GM19099 (cell line): ENCODE results near the gene LIMS2.

Experiments
- POLR2A ChIP-seq: IDR thresholded peaks from 3 replicates; pipeline ENCODE4 v1.6.1; 2011; ENCODE audit warnings: low read depth; ENCODE audit not compliant: insufficient read length; ENCODE audit errors: extremely low read depth

LIMS2 gene

DNA sequence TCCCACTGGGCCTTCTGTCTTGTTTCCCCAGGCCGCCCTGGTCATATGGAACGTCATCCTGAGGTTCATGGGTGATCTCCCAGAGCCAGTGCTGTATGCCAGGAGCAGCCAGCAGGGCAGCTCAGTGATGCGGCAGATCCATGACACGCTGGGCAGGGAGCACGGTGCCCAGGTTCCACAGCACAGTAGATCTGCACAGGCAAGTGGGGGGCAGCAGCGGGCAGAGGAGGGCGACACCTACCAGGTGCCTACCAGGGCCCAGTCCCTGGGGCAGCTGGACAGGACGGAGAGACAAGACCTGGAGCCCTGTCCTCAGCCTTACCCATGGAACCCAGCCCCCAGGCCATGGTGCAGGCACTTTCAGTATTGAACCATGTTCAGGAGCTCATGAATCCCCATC lies 65.5 kb downstream of the LIMS2 start:
- no peak for TF ChIP-seq POLR2A

DNA sequence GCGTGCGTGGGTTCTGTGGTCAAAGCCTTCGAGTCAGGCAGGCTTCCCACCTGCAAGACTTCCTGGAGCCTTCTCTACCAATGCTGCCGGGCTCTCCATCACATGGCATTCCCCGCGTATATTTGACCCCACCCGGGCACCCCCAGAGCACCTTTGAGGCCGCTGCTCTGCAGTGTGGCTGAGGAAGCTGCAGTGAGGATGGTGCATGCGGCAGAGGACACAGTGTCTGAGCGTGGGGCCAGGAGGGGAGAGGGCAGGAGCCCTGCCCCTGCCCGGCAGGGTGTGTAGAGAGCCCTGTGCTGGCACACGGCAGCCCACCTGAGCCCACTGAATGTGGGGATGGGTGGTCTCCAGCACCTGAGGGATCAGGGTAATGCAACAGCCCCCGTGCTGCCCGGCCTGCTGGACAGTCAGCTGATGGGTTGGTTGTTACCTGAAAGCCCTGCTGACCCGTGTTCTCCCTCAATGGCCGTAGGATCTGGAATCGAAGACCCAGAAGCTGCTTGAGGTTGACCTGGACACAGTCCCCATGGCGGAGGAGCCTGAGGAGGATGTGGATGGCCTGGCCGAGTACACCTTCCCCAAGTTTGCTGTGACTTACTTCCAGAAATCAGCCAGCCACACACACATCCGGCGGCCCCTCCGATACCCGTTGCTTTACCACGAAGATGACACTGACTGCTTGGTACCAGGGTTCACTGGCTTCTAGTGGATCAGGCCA lies 66.1 kb downstream of the LIMS2 start:
- no peak for TF ChIP-seq POLR2A

DNA sequence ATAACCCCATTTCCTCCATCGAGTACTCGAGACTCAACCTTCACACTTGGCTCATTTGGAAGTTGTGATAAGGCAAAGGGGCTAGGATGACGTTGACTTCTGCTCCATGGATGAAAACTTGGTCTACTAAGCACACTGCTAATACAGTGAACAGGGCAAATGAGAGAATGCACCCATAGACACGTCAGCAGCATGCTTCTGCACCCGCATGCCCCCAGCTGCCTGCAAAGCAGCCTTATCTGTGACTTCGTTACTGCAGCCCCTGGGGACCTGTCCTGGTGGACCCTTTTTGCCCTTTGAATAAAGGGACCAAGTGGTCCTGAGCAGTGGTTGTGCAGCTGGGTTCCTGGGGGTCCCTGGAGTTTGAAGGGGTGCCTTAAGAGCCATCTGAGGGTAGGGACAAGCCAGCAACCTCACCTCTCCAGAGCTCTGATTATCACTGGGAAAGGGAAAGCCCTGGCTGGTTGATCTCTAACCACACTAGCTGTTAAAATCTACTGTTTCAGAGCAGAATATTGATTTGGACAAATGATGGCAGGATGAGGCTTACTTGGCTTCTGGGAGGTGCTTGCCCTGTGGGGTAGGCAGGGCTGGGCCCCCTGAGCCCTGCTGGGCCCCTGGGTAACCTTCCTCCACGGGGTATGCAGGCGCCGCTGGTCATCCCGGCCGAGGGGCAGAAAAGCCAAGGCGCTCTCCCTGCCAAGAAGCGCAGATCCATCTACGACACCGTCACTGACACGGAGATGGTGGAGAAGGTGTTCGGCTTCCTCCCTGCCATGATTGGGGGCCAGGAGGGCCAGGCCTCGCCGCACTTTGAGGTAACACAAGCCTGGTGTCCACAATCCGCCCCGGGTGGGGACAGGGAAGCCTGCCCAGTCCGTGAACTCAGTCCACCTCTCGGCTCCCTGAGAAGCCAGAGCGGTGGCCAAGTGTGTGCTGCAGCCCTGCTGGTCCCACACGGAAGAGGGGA lies 67.0 kb downstream of the LIMS2 start:
- TF ChIP-seq POLR2A = no peak

DNA sequence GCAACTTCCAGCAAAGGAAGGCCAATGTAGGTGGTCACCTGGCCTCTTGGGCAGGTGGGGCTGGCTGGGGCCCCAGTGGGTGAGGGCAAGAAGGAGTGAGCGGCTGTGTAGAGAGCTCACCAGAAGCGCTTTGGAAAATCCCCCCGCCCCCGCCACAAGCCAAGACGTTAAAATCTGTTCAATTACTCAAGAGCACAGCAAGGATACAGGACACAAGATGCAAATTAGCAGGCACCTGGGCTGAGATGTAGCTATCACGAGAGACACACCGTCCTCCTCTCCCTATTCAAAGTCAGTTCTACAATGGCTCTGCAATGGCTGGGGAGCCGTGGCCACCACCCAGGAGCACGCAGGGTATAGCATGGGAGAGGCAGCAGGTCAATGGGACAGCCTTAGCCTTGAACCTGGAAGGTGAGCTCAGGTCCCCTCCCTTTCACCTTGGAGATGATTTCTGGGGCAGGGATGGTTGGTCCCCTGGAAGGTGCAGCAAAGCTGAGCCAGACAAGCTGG lies 67.9 kb downstream of the LIMS2 start:
- no peak for TF ChIP-seq POLR2A

DNA sequence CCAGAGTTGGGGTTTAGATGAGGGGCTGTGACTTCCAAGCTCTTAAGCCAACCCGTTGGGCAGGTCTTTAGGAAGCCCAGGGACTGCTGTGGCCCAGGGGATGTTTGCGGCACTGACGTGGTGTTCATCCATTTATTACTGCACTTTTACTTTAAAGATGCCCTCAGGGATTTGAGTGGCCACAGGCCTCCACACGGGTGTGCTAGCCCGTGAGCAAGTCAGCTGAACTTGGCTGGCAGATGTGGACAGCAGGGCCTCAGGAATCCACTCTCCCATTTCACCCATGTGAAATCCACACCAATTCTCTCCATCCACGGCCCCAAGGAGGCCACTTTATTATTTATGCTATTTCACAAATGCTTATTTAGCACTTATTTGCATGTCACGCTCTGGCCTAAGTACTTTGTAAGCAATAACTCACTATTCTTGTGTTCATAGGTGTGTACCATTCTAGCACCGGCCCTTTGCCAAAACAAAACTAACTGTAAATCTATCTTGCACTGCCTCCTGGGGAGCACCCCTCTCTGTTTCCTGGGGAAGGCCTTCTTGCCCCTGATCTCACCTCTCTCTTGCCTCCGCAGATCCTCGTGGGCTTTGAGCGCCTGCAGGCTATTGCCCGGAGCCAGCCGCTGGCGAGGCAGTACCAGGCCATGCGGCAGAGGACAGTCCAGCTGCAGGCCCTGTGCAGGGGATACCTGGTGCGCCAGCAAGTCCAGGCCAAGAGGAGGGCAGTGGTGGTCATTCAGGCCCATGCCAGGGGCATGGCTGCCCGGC lies 68.5 kb downstream of the LIMS2 start:
- no peak for TF ChIP-seq POLR2A

DNA sequence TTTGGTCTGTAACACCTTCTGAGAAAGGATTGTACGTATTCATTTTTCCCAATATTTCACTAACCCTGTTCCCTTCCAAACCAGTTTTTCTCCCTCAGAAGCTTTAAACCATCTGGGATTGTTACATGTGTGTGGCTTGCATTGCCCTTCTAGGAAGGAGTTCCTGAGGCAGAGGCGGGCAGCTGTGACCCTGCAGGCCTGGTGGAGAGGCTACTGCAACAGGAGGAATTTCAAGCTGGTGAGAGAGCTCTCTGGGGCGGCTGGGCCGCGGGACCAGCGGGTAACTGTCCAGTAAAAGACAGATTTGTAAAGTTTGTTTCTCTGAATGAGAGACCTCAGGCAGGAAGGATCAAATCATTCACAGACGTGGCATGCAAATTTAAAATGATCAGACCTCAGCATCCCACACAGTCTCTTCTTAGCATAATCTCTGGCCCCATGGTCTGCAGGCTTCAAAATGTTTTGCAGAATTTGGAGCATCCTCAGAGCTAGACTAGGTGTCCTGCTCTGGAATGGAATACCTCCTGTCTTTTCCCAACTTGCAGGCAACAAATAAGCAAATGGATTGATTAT lies 69.6 kb downstream of the LIMS2 start:
- no peak for TF ChIP-seq POLR2A

DNA sequence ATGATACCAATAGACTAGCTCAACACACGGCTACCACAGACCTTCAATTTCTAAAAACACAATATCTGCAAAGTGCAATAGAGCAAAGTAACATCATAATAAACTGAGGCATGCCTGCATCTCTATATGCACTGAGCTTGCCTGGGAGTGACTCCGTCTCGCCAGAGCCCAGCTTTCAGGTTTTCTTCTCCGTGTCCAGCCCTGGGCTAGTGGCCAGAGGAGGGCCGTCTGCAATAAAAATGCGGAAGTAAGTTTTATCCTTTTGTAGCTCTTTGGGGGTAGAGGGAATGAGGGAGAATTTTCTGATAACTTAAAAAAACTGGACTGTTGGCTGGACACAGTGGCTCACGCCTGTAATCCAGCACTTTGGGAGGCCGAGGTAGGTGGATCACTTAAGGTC lies 70.3 kb downstream of the LIMS2 start:
- TF ChIP-seq POLR2A = no peak

DNA sequence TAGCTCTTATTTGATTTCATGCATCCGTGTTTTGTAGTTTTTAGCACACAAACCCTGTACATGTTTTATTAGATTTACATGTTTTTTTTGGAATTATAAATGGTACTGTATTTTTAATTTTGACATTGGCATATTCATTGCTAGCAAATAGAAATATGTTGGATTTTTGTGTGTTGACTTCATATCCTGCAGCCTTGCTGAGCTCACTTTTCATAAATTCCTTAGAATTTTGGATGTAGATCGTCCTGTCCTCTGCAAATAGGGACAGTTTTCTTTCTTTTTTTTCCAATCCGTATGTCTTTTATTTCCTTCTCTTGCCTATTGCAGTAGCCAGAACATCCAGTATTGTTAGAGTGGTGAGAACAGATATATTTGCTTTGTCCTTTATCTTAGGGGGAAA lies 76.1 kb downstream of the LIMS2 start:
- TF ChIP-seq POLR2A = no peak

DNA sequence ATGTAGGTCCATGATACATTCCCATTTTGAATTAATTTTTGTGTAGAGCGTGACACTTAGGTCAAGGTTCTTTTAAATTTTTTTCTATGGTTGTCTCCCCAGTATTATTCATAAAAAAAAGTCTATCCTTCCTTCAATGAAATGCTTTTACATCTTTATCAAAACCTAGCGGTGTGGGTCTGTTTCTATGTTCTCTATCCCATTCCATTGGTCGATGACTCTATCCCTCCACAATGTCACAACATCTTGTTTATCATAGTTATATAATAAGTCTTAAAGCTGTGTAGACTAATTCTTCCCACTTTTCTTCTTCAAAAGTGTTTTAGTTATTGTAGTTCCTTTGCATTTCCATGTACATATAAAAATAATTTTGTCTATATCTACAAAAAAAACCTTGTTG lies 76.6 kb downstream of the LIMS2 start:
- no peak for TF ChIP-seq POLR2A

DNA sequence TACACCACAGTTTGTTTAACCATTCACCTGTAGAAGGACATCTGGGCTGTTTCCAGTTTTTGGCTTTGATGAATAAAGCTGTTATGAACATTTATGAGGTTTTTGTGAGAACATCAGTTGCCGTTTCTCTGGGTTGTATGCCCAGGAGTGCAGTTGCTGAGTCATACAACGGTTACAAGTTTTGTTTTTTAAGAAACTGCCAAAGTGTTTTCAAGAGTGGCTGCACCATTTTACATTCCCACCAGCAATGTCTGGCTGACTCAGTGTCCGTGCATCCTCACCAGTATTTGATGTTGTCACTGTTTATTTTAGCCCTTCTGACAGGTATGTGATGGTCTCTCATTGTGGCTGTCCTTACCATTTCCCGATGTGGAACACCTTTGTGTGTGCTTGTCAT lies 77.3 kb downstream of the LIMS2 start:
- no peak for TF ChIP-seq POLR2A

DNA sequence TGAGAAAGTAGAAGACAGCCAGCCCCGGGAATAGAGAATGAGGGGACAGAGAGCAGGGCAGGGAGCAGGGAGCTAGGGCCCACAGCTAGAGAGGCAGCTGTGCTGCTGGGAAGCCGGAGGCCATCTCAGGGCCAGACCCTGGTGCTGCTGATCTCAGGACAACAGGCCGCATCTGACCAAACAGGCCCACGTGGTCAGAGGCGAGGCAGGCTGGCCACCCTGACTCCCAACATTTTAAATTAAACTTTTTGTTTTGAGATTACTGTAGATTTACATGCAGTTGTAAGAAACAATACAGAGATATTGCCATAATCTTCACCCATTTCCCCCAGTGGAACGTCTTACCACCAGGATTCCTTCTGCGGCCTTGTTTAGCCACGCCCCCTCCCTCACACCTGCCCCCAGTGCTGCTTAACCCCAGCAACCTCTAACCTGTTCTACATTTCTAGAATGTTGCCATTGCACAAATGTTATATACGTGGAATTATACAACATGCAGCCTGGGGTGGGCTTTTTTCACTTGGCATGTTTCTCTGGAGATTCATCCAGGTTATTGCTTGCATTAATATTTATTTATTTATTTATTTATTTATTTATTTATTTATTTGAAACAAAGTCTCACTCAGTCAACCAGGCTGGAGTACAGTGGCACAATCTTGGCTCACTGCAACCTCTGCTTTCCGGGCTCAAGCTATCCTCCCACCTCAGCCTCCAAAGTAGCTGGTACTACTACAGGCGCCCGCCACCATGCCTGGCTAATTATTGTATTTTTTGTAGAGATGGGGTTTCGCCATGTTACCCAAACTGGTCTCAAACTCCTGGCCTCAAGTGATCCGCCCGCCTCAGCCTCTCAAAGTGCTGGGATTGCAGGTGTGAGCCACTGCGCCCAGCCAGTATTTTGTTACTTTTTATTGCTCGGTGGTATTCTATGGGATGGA lies 78.0 kb downstream of the LIMS2 start:
- TF ChIP-seq POLR2A = no peak

DNA sequence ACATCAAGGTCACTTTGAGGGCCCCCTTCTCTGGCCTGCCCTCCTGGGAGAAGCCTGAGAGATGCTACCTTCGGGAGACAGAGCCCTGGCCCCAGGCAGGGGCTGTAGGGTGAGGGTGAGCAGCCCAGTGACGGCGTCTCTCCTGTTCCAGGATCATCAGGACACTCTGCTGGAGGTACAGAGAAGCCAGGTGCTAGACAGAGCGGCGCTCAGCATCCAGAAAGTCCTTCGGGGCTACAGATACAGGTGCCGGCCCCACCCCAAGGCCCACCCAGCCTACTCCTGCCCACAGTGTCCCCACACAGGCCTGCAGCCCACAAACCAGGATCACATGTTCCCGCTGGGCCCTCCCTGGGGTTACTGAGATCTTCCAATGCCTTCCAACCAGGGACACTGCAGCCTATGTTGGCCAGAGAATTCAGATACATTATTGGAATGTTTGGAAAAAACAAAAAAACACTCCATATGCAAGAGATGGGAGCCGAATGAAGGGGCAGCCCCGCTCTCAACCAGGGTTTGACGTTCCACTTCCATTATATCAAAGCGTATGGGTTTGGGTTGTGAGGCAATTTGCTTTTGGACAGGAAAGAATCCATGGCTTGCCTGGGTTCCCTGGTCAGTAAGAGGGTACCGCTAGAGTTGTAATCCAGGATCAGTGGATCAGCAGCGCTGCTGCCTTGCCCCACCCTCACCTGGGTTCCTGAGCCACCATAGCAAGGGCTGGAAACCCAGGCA lies 78.9 kb downstream of the LIMS2 start:
- no peak for TF ChIP-seq POLR2A

DNA sequence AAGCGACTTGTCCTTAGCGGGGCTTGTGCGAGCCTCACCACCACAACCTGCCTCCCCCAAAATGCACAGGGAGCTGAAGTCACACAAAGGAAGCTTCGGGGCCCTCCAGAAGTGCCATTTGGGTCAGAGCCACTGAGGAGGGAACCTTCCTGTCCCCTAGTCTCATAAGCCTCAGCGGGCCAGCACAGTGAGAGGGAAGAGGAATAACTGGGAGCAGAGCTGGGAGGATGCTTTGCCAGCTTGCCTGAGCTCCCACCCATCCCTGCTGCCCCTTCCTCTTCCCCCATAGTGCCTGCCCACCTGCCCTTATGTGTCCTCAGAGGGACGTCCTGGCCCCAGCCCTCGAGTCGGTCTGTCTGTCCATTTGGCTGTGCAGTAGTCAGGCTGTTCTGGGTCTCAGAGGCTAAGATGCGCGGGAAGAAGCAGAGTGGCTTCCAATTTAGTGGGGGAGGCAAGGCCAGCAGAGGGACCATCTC lies 81.2 kb downstream of the LIMS2 start:
- no peak for TF ChIP-seq POLR2A
